ENCODE measurements around the gene CACNA1C. TPM values are rescaled to one million over a fixed set of nuclear protein-coding genes. Genes with fewer than 3 reads are reported as not detected.

CACNA1C gene
- total RNA-seq, 2 donors from 2014 or later: 0.84 to 10.2 TPM

- TF ChIP-seq CTCF (IDR thresholded peaks at IDR 0.05): no peak
- H3K27ac ChIP-seq: no peak overlapping the region
- DNase-seq: no peak
- no peaks in the 10 kb centered on the region for H3K4me1 ChIP-seq
- intact Hi-C loops (cut with DNase I): no loop called here
- H3K9me3 ChIP-seq: no peaks in the 10 kb centered on the region
- no peaks in the 10 kb centered on the region for H3K27me3 ChIP-seq
- no peaks in the 10 kb centered on the region for H3K36me3 ChIP-seq
- no peak overlapping the region for H3K4me3 ChIP-seq
- no peak overlapping the region for H3K9ac ChIP-seq (ENCODE audit: low read depth in 2 of 2, low read length in 2 of 2)
Measured at GRCh38 chr12:2555487-2556082, 502.8 kb downstream of the CACNA1C start.

GRCh38 chr12:2557597-2557996 is 504.8 kb downstream of the CACNA1C start:
- Histone ChIP-seq H3K4me1 (no peaks in the 10 kb centered on the region), H3K4me3 (no peak overlapping the region), H3K27ac (no peak overlapping the region), H3K9ac (ENCODE audit: low read depth in 2 of 2, low read length in 2 of 2) (no peak overlapping the region), H3K36me3 (no peaks in the 10 kb centered on the region), H3K27me3 (no peaks in the 10 kb centered on the region), H3K9me3 (no peaks in the 10 kb centered on the region)
- intact Hi-C loops (cut with DNase I): no loop called here
- no peak for DNase-seq
- TF ChIP-seq CTCF (IDR thresholded peaks at IDR 0.05): no peak

- Histone ChIP-seq H3K36me3 (no peaks in the 10 kb centered on the region), H3K27ac (no peak overlapping the region), H3K4me1 (no peaks in the 10 kb centered on the region), H3K9me3 (no peaks in the 10 kb centered on the region), H3K27me3 (no peaks in the 10 kb centered on the region), H3K4me3 (no peak overlapping the region), H3K9ac (ENCODE audit: low read depth in 2 of 2, low read length in 2 of 2) (no peak overlapping the region)
- TF ChIP-seq CTCF (IDR thresholded peaks at IDR 0.05): no peak
- intact Hi-C loops (cut with DNase I): no loop called here
- DNase-seq: no peak
Measured at GRCh38 chr12:2559931-2560330, 507.1 kb downstream of the CACNA1C start.

GRCh38 chr12:2560356-2560755 is 507.6 kb downstream of the CACNA1C start:
- H3K36me3 ChIP-seq: no peaks in the 10 kb centered on the region
- no peak for TF ChIP-seq CTCF (IDR thresholded peaks at IDR 0.05)
- intact Hi-C loops (cut with DNase I): no loop called here

GRCh38 chr12:2561367-2561766 is 508.6 kb downstream of the CACNA1C start:
- DNase-seq: no peak
- Histone ChIP-seq H3K4me3 (no peak overlapping the region), H3K4me1 (no peaks in the 10 kb centered on the region), H3K36me3 (no peaks in the 10 kb centered on the region), H3K9me3 (no peaks in the 10 kb centered on the region), H3K27me3 (no peaks in the 10 kb centered on the region), H3K27ac (no peak overlapping the region), H3K9ac (ENCODE audit: low read depth in 2 of 2, low read length in 2 of 2) (no peak overlapping the region)
- intact Hi-C loops (cut with DNase I): no loop called here
- no peak for TF ChIP-seq CTCF (IDR thresholded peaks at IDR 0.05)

More at GRCh38 chr12:2560356-2560755, 507.6 kb downstream of the CACNA1C start:
- Histone ChIP-seq H3K9me3 (no peaks in the 10 kb centered on the region), H3K4me1 (no peaks in the 10 kb centered on the region), H3K4me3 (no peak overlapping the region), H3K27ac (no peak overlapping the region), H3K9ac (ENCODE audit: low read depth in 2 of 2, low read length in 2 of 2) (no peak overlapping the region), H3K27me3 (no peaks in the 10 kb centered on the region)
- DNase-seq: no peak
